ENCODE measurements around the gene TNFRSF12A. TPM values are rescaled to one million over a fixed set of nuclear protein-coding genes. Genes with fewer than 3 reads are reported as not detected.

TNFRSF12A gene
- total RNA-seq: 10 to 100 TPM in 3 of 4 donors, 1 to 10 TPM in 1; 4.1 to 56.4 (median 39.8) TPM

- TF ChIP-seq POLR2A (IDR thresholded peaks at IDR 0.05) (peak; percentile 85 to 86), CTCF (IDR thresholded peaks at IDR 0.05) (peak in 3 of 6 experiments; percentile 21 to 34 (median 32))
- Histone ChIP-seq H3K27ac (peak within 1 kb of the TSS; percentile 88 to 99 (median 96)), H3K9me3 (no peaks in the 10 kb centered on the region), H3K36me3 (no peaks in the 10 kb centered on the region), H3K4me3 (peak within 1 kb of the TSS; percentile 59 to 79 (median 66)), H3K4me1 (peaks cover 11 to 49% (median 27%) of the 10 kb centered on the region in 4 donors), H3K27me3 (no peaks in the 10 kb centered on the region)
- DNase-seq: peak; percentile 70 to 91 (median 90)
Observed at GRCh38 chr16:3020247-3020603, at the start of gene TNFRSF12A. Gene TNFRSF12A, plus strand, starts transcription at chr16:3020368. Its CDS starts 30 bp downstream, at chr16:3020398.

GRCh38 chr16:2970563-2970962, 49.6 kb upstream of the TNFRSF12A start:
- H3K4me1 ChIP-seq: peaks cover 4 to 40% (median 23%) of the 10 kb centered on the region in 4 donors
- peak overlapping the region in 3 of 4 donors; percentile 72 to 94 (median 80) for H3K4me3 ChIP-seq
- H3K9me3 ChIP-seq: no peaks in the 10 kb centered on the region
- TF ChIP-seq POLR2A (IDR thresholded peaks at IDR 0.05) (no peak), CTCF (IDR thresholded peaks at IDR 0.05) (no peak)
- peak overlapping the region in 1 of 4 donors; percentile 71 for H3K27ac ChIP-seq
- DNase-seq: no peak
- peaks cover 8 to 23% of the 10 kb centered on the region in 2 donors for H3K27me3 ChIP-seq
- no peaks in the 10 kb centered on the region for H3K36me3 ChIP-seq

- DNase-seq: no peak
- Histone ChIP-seq H3K4me3 (no peak overlapping the region), H3K36me3 (no peaks in the 10 kb centered on the region), H3K9me3 (no peaks in the 10 kb centered on the region), H3K27me3 (peaks cover 8 to 16% of the 10 kb centered on the region in 2 donors), H3K27ac (no peak overlapping the region), H3K4me1 (peaks cover 4 to 33% (median 22%) of the 10 kb centered on the region in 4 donors)
- TF ChIP-seq CTCF (IDR thresholded peaks at IDR 0.05) (no peak), POLR2A (IDR thresholded peaks at IDR 0.05) (no peak)
Observed at GRCh38 chr16:2971134-2971984, 48.8 kb upstream of the TNFRSF12A start.

GRCh38 chr16:2971985-2972784, 48.0 kb upstream of the TNFRSF12A start:
- no peaks in the 10 kb centered on the region for H3K9me3 ChIP-seq
- DNase-seq: no peak
- H3K27me3 ChIP-seq: peaks cover 8% of the 10 kb centered on the region in 2 donors
- H3K27ac ChIP-seq: no peak overlapping the region
- H3K4me3 ChIP-seq: no peak overlapping the region
- H3K4me1 ChIP-seq: peaks cover 4 to 26% (median 15%) of the 10 kb centered on the region in 4 donors
- no peaks in the 10 kb centered on the region for H3K36me3 ChIP-seq
- no peak for TF ChIP-seq POLR2A (IDR thresholded peaks at IDR 0.05)

GRCh38 chr16:2973093-2973492, 47.1 kb upstream of the TNFRSF12A start:
- Histone ChIP-seq H3K27me3 (no peaks in the 10 kb centered on the region), H3K27ac (no peak overlapping the region), H3K4me1 (peaks cover 4 to 18% (median 10%) of the 10 kb centered on the region in 4 donors), H3K9me3 (no peaks in the 10 kb centered on the region), H3K36me3 (no peaks in the 10 kb centered on the region), H3K4me3 (no peak overlapping the region)
- DNase-seq: no peak
- TF ChIP-seq POLR2A (IDR thresholded peaks at IDR 0.05) (no peak), CTCF (IDR thresholded peaks at IDR 0.05) (no peak)

Data from Peyer's patch (tissue), 4 donors.